Measurements from ENCODE around the gene UBALD1. TPM values are rescaled to one million over a fixed set of nuclear protein-coding genes. Genes with fewer than 3 reads are reported as not detected.

UBALD1 gene
- total and polyA plus RNA-seq, 2 donors (not counting 3 experiments of a cell fraction or from before 2014, with no cell fraction given): 24.8 to 41.6 TPM

- POLR2A ChIA-PET: no interaction called here
- H4K20me1 ChIP-seq (replicated peaks; ENCODE audit: control insufficient read depth, extremely low read depth, insufficient read depth, low read length): no peaks in the 10 kb centered on the region
- H3K79me2 ChIP-seq (ENCODE audit: control insufficient read depth, insufficient read depth, low read length): no peaks in the 10 kb centered on the region
- H3K9ac ChIP-seq (replicated peaks; ENCODE audit: extremely low read depth, insufficient read depth, low read length): no peak overlapping the region
- H2AFZ ChIP-seq (ENCODE audit: low read depth, low read length): no peak overlapping the region
- CTCF ChIA-PET: interaction anchor here (0.9 to 1.5 kb wide), 3 partner anchors 18 to 103 kb away, joined by 3 to 4 read pairs (median 4); partner anchors contain the start of gene MGRN1
- intact Hi-C loops (cut with micrococcal nuclease) (no loop called here), dilution Hi-C loops (cut with MboI; ENCODE audit: extremely low pct_ligation_motif_present, low sequenced_read_pairs) (no loop called here)
- peaks cover 0 to 4% of the 10 kb centered on the region in 2 experiments for H3K36me3 ChIP-seq (ENCODE audit: control insufficient read depth in 2 of 2, extremely low read depth in 1 of 2, insufficient read depth in 2 of 2, low read length in 2 of 2)
- TF ChIP-seq GATA2 (IDR thresholded peaks at IDR 0.05; ENCODE audit: insufficient read depth, insufficient read length, low read depth, low read length) (no peak), POLR2A (IDR thresholded peaks at IDR 0.05; ENCODE audit: low read depth, low read length) (no peak), EZH2 (IDR thresholded peaks at IDR 0.05; ENCODE audit: borderline replicate concordance, low read depth, low read length, severe bottlenecking) (no peak), JUN (IDR thresholded peaks at IDR 0.05; ENCODE audit: borderline replicate concordance, insufficient read depth, insufficient read length, low read depth) (no peak), CTCF (IDR thresholded peaks at IDR 0.05; ENCODE audit: extremely low read depth in 1 of 2, insufficient read depth in 1 of 2, low read depth in 1 of 2, low read length in 2 of 2) (no peak), POLR2AphosphoS5 (IDR thresholded peaks at IDR 0.05; ENCODE audit: insufficient read depth, low read depth, low read length) (no peak), MYC (IDR thresholded peaks at IDR 0.05; ENCODE audit: low read depth, low read length) (no peak)
- TF ChIP-seq, protein P1, sequence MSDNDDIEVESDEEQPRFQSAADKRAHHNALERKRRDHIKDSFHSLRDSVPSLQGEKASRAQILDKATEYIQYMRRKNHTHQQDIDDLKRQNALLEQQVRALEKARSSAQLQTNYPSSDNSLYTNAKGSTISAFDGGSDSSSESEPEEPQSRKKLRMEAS (IDR thresholded peaks at IDR 0.05; ENCODE audit: insufficient read depth, insufficient read length): no peak
- no peaks in the 10 kb centered on the region for H3K4me1 ChIP-seq (ENCODE audit: control insufficient read depth, extremely low read depth, insufficient read depth, low read length)
- no peaks in the 10 kb centered on the region for H3K9me1 ChIP-seq (replicated peaks; ENCODE audit: control insufficient read depth, extremely low read depth, insufficient read depth, low read length)
- H3K4me2 ChIP-seq (ENCODE audit: insufficient read depth, low read length): no peak overlapping the region
- DNase-seq (ENCODE audit: low read depth, low spot score): no peak
- H3K4me3 ChIP-seq (replicated peaks in 1 of 3; ENCODE audit: insufficient read depth in 1 of 3, low read depth in 1 of 3, low read length in 3 of 3): no peak overlapping the region
- H3K27me3 ChIP-seq (ENCODE audit: control insufficient read depth in 2 of 2, insufficient read depth in 2 of 2, low read length in 2 of 2): peaks cover 0 to 3% of the 10 kb centered on the region in 2 experiments
- H3K27ac ChIP-seq (ENCODE audit: insufficient read depth, low read depth, low read length): no peak overlapping the region
- no peak for FAIRE-seq
- no peaks in the 10 kb centered on the region for H3K9me3 ChIP-seq (replicated peaks; ENCODE audit: control insufficient read depth, insufficient read depth, low read length)
- BruUV-seq (replicated peaks): no TSS peak
Measured at GRCh38 chr16:4603624-4604170, 11.0 kb downstream of the UBALD1 start.
